B cell (primary cell): ENCODE results near the gene ICAM5. TPM values are rescaled to one million over a fixed set of nuclear protein-coding genes. Genes with fewer than 3 reads are reported as not detected.

Source experiments
- ATAC-seq: fragments of 200-7000 bp; cut with Tn5 transposase; one replicate; pipeline ENCODE4 v1.10.0; 2021; ENCODE audit warnings: low read depth, mild to moderate bottlenecking, moderate number of reproducible peaks, moderate library complexity
- CTCF ChIA-PET: fragments of 350-600 bp; sonication (Branson Sonifier 250); formaldehyde crosslinking; loops from one replicate; lab custom pipeline; 2021; ENCODE audit warnings: antibody characterized with exemption, inconsistent platforms; lab: Charles Lee
- POLR2A ChIA-PET: fragments of 350-600 bp; sonication (Branson Sonifier 250); formaldehyde crosslinking; loops from one replicate; lab custom pipeline; 2021; ENCODE audit warnings: antibody characterized with exemption; lab: Charles Lee
- DNase-seq: peaks from one replicate; pipeline ENCODE4 v3.0.0; 2013
- H2AFZ ChIP-seq: 2 replicates; pipeline ENCODE4 v1.6.1; 2012; ENCODE audit warnings: mild to moderate bottlenecking, low read depth, low read length; ENCODE audit not compliant: insufficient read depth, poor library complexity, severe bottlenecking
- H3K27ac ChIP-seq, 2 donors: 1 replicate in 1 of 2; 2 replicates in 1 of 2; pipeline ENCODE4 v1.5.1; 2012 to 2013; ENCODE audit warnings: low read length in 2 of 2, mild to moderate bottlenecking in 2 of 2, moderate library complexity in 1 of 2
- H3K27me3 ChIP-seq, 4 experiments: fragments of 200-600 bp in 1 of 4; sonication (generic) in 1 of 4; replicated peaks in 1 of 4; 1 replicate in 2 of 4; 2 replicates in 2 of 4; pipeline versions ENCODE4 v1.6.1 to v1.7.0; 2013 to 2016; ENCODE audit warnings: low read length in 3 of 4, mild to moderate bottlenecking in 2 of 4, mixed read lengths in 1 of 4, moderate library complexity in 1 of 4; ENCODE audit not compliant: insufficient read depth in 4 of 4, control insufficient read depth in 3 of 4; ENCODE audit errors: control extremely low read depth in 1 of 4
- H3K36me3 ChIP-seq, 2 experiments: replicated peaks in 1 of 2; 1 replicate in 1 of 2; 2 replicates in 1 of 2; pipeline versions ENCODE4 v1.6.1 to v1.7.1; 2013; ENCODE audit warnings: low read length in 1 of 2; ENCODE audit not compliant: insufficient read depth in 2 of 2, control insufficient read depth in 1 of 2; ENCODE audit errors: control extremely low read depth in 1 of 2, extremely low read depth in 1 of 2
- H3K4me1 ChIP-seq, 2 donors: fragments of 200-600 bp in 1 of 2; sonication (generic) in 1 of 2; 1 replicate in 1 of 2; 2 replicates in 1 of 2; pipeline versions ENCODE4 v1.5.1 to v1.6.1; 2013 to 2017; ENCODE audit warnings: low read length in 2 of 2; ENCODE audit not compliant: control insufficient read depth in 2 of 2, insufficient read depth in 2 of 2
- H3K4me2 ChIP-seq: replicated peaks from 2 replicates; pipeline ENCODE3; 2012; ENCODE audit warnings: mild to moderate bottlenecking, low read depth, low read length; ENCODE audit not compliant: poor library complexity, severe bottlenecking
- H3K4me3 ChIP-seq, 5 experiments: fragments of 200-600 bp in 1 of 5; sonication (generic) in 1 of 5; 1 replicate in 3 of 5; 2 replicates in 2 of 5; pipeline versions ENCODE4 v1.5.1 to v1.7.0; 2011 to 2016; ENCODE audit warnings: low read length in 4 of 5, mild to moderate bottlenecking in 4 of 5, low read depth in 2 of 5, control low read depth in 1 of 5, moderate library complexity in 1 of 5; ENCODE audit not compliant: insufficient read depth in 1 of 5; ENCODE audit errors: control extremely low read depth in 1 of 5, extremely low read depth in 1 of 5
- H3K79me2 ChIP-seq: fragments of 200-600 bp; sonication (generic); one replicate; pipeline ENCODE4 v1.6.0; 2016; ENCODE audit warnings: low read length; ENCODE audit not compliant: control insufficient read depth, insufficient read depth
- H3K9ac ChIP-seq: fragments of 200-600 bp; sonication (generic); 2 replicates; pipeline ENCODE4 v1.6.1; 2017; ENCODE audit warnings: mild to moderate bottlenecking, low read length, moderate library complexity
- H3K9me3 ChIP-seq, 3 donors: one replicate each; pipeline versions ENCODE4 v1.6.1 to v1.7.1; 2013; ENCODE audit warnings: low read length in 2 of 3; ENCODE audit not compliant: control insufficient read depth in 2 of 3, insufficient read depth in 1 of 3; ENCODE audit errors: control extremely low read depth in 1 of 3
- H4K20me1 ChIP-seq: 2 replicates; pipeline ENCODE4 v1.6.0; 2012; ENCODE audit warnings: mild to moderate bottlenecking, low read length; ENCODE audit not compliant: insufficient read depth, control insufficient read depth, poor library complexity, severe bottlenecking
- H3K27ac Mint-ChIP-seq: one replicate; pipeline ENCODE4 v1.8.0; 2021; ENCODE audit warnings: mixed read lengths
- H3K27me3 Mint-ChIP-seq: one replicate; pipeline ENCODE4 v1.8.0; 2021; ENCODE audit warnings: mixed read lengths
- H3K4me1 Mint-ChIP-seq: one replicate; pipeline ENCODE4 v1.8.0; 2021; ENCODE audit warnings: mixed read lengths
- H3K4me3 Mint-ChIP-seq: one replicate; pipeline ENCODE4 v1.8.0; 2021; ENCODE audit warnings: mixed read lengths
- H3K9me3 Mint-ChIP-seq: one replicate; pipeline ENCODE4 v1.8.0; 2022; ENCODE audit warnings: mixed read lengths; ENCODE audit not compliant: insufficient read depth
- EZH2 ChIP-seq: IDR thresholded peaks from 2 replicates; pipeline ENCODE4 v1.6.1; 2012; ENCODE audit warnings: borderline replicate concordance, low read depth, mild to moderate bottlenecking, moderate library complexity, low read length; ENCODE audit not compliant: insufficient read depth, poor library complexity, severe bottlenecking
- WGBS: methylation state at CpG from one replicate; pipeline ENCODE4 v1.1.5; 2013; ENCODE audit warnings: missing lambda C conversion rate; ENCODE audit not compliant: insufficient coverage; 5-methylcytosine and 5-hydroxymethylcytosine counted together
- intact Hi-C: fragments of 100-400 bp; cut with micrococcal nuclease; formaldehyde crosslinking; loops from one replicate; pipeline ENCODE4 v1.10.0; 2022
- polyA plus RNA-seq: library from polyadenylated mRNA; depleted of rRNA; stranded (reverse); fragments of >200 nt; gene quantifications from 2 replicates; pipeline ENCODE4 v1.2.3, GENCODE V29; 2012
- total RNA-seq, 2 donors: library from RNA; stranded (reverse); fragments of 120-200 nt in 1 of 2; gene quantifications; 1 replicate in 1 of 2; 2 replicates in 1 of 2; pipeline versions ENCODE4 v1.2.3 to v1.2.4, GENCODE V29; 2013 to 2022
- TF ChIP-seq, protein P1 (sequence below): fragments of 200-600 bp; IDR thresholded peaks from one replicate; pipeline ENCODE4 v1.8.0; 2022; ENCODE audit warnings: antibody characterized with exemption, mild to moderate bottlenecking

The ICAM5 gene
- total and polyA plus RNA-seq, 2 donors (not counting 1 experiment from before 2014, with no cell fraction given), result 0.54 TPM; not detected in 1

DNA sequence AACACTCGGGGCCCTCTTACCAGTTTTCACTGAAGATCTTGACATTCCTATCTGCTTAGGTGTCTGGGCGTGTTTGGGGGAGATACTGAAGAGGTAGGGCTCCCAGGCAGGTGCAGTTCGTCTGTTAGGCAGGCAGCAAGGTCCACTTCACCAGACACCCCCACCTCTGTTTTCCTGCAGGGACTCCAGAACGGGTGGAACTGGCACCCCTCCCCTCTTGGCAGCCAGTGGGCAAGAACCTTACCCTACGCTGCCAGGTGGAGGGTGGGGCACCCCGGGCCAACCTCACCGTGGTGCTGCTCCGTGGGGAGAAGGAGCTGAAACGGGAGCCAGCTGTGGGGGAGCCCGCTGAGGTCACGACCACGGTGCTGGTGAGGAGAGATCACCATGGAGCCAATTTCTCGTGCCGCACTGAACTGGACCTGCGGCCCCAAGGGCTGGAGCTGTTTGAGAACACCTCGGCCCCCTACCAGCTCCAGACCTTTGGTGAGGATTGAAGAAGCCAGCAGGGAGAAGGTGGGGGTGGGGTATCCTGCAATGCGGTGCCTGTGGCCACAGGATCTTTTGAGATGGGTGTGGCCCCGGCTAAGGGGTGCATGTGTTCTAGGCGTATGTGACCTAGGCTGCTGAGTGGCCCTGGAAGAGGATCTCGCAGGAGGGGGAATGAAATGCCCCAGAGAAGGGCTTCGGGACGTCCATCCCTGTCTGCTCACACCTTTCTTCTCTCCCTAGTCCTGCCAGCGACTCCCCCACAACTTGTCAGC lies 6.3 kb upstream of the ICAM5 start:
- ATAC-seq (no peak), DNase-seq (no peak)
- peaks cover 6% of the 10 kb centered on the region for H3K27me3 Mint-ChIP-seq
- H3K9me3 ChIP-seq, result peaks cover 0 to 17% (median 0%) of the 10 kb centered on the region in 3 donors
- WGBS, result 87% methylated on average over 13 of the region's 23 CpGs
- no peak overlapping the region for H3K4me2 ChIP-seq
- H4K20me1 ChIP-seq, result no peaks in the 10 kb centered on the region
- intact Hi-C loops, result no loop called here
- H3K4me1 Mint-ChIP-seq, result peaks cover 33% of the 10 kb centered on the region
- TF ChIP-seq EZH2, result no peak
- TF ChIP-seq, protein P1, sequence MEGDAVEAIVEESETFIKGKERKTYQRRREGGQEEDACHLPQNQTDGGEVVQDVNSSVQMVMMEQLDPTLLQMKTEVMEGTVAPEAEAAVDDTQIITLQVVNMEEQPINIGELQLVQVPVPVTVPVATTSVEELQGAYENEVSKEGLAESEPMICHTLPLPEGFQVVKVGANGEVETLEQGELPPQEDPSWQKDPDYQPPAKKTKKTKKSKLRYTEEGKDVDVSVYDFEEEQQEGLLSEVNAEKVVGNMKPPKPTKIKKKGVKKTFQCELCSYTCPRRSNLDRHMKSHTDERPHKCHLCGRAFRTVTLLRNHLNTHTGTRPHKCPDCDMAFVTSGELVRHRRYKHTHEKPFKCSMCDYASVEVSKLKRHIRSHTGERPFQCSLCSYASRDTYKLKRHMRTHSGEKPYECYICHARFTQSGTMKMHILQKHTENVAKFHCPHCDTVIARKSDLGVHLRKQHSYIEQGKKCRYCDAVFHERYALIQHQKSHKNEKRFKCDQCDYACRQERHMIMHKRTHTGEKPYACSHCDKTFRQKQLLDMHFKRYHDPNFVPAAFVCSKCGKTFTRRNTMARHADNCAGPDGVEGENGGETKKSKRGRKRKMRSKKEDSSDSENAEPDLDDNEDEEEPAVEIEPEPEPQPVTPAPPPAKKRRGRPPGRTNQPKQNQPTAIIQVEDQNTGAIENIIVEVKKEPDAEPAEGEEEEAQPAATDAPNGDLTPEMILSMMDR, result no peak
- H3K79me2 ChIP-seq, result no peaks in the 10 kb centered on the region
- H3K36me3 ChIP-seq, result peaks cover 2 to 33% of the 10 kb centered on the region in 2 experiments
- H3K4me1 ChIP-seq, result peaks cover 29 to 31% of the 10 kb centered on the region in 2 donors
- no peak overlapping the region for H2AFZ ChIP-seq
- H3K27ac ChIP-seq, result no peak overlapping the region
- no peaks in the 10 kb centered on the region for H3K9me3 Mint-ChIP-seq
- H3K4me3 Mint-ChIP-seq, result no peak overlapping the region
- no peak overlapping the region for H3K4me3 ChIP-seq
- H3K9ac ChIP-seq, result no peak overlapping the region
- no peak overlapping the region for H3K27ac Mint-ChIP-seq
- CTCF ChIA-PET, result interaction anchor here (1.2 kb wide), 1 partner anchor 12 kb away, joined by 4 read pairs; the partner anchor contains the start of gene ICAM1
- POLR2A ChIA-PET, result no interaction called here
- peaks cover 0 to 18% (median 10%) of the 10 kb centered on the region in 4 experiments for H3K27me3 ChIP-seq
